HepG2 (cell line): ENCODE data around the gene LOXL3. TPM values are rescaled to one million over a fixed set of nuclear protein-coding genes. Genes with fewer than 3 reads are reported as not detected.

Experiments
- ATAD3A ChIP-seq: sonication (generic); formaldehyde crosslinking; IDR thresholded peaks from 2 replicates; pipeline ENCODE4 v1.4.0; 2020; ENCODE audit warnings: missing genetic modification reagents
- GPN1 ChIP-seq: sonication (generic); formaldehyde crosslinking; IDR thresholded peaks from 2 replicates; pipeline ENCODE4 v1.5.1; 2020; ENCODE audit warnings: missing genetic modification reagents, borderline replicate concordance
- HNF4G ChIP-seq, 2 experiments: sonication (generic) in 1 of 2; formaldehyde crosslinking in 1 of 2; IDR thresholded peaks; 2 replicates each; pipeline versions ENCODE4 v1.4.0 to v1.6.1; 2011 to 2020; ENCODE audit warnings: borderline replicate concordance in 2 of 2, low read depth in 2 of 2, mild to moderate bottlenecking in 2 of 2, low read length in 1 of 2, missing genetic modification reagents in 1 of 2, moderate library complexity in 1 of 2
- HOXA3 ChIP-seq: sonication (generic); formaldehyde crosslinking; IDR thresholded peaks from 2 replicates; pipeline ENCODE4 v1.5.0; 2020; ENCODE audit warnings: missing genetic modification reagents
- IRF2 ChIP-seq: IDR thresholded peaks from 2 replicates; pipeline ENCODE4 v1.6.1; 2018; ENCODE audit warnings: missing genetic modification reagents, missing compliant biosample characterization
- KMT2A ChIP-seq: sonication (generic); formaldehyde crosslinking; IDR thresholded peaks from 2 replicates; pipeline ENCODE4 v1.4.0; 2020; ENCODE audit warnings: missing genetic modification reagents
- LBX2 ChIP-seq: sonication (generic); formaldehyde crosslinking; IDR thresholded peaks from 2 replicates; pipeline ENCODE4 v1.5.0; 2020; ENCODE audit warnings: missing genetic modification reagents, mild to moderate bottlenecking, borderline replicate concordance
- SMARCC2 ChIP-seq: fragments of 450-650 bp; IDR thresholded peaks from 2 replicates; pipeline ENCODE4 v1.6.1; 2017; ENCODE audit warnings: antibody characterized with exemption, mild to moderate bottlenecking
- ZBTB38 ChIP-seq: sonication (generic); formaldehyde crosslinking; IDR thresholded peaks from 2 replicates; pipeline ENCODE4 v1.5.1; 2020; ENCODE audit warnings: mild to moderate bottlenecking, missing genetic modification reagents
- ZBTB46 ChIP-seq: sonication (generic); formaldehyde crosslinking; IDR thresholded peaks from 2 replicates; pipeline ENCODE4 v1.4.0; 2020; ENCODE audit warnings: mild to moderate bottlenecking, missing genetic modification reagents, borderline replicate concordance
- ZNF20 ChIP-seq: sonication (generic); formaldehyde crosslinking; IDR thresholded peaks from 2 replicates; pipeline ENCODE4 v1.4.0; 2020; ENCODE audit warnings: mild to moderate bottlenecking, moderate library complexity, missing genetic modification reagents
- ZNF264 ChIP-seq: sonication (generic); formaldehyde crosslinking; IDR thresholded peaks from 2 replicates; pipeline ENCODE4 v1.4.0; 2020; ENCODE audit warnings: missing genetic modification reagents
- ZNF326 ChIP-seq: sonication (generic); formaldehyde crosslinking; IDR thresholded peaks from 2 replicates; pipeline ENCODE4 v1.4.0; 2020; ENCODE audit warnings: missing genetic modification reagents, borderline replicate concordance
- ZNF572 ChIP-seq: sonication (generic); formaldehyde crosslinking; IDR thresholded peaks from 2 replicates; pipeline ENCODE4 v1.5.1; 2020; ENCODE audit warnings: mild to moderate bottlenecking, missing genetic modification reagents
- ZNF605 ChIP-seq: sonication (generic); formaldehyde crosslinking; IDR thresholded peaks from 2 replicates; pipeline ENCODE4 v1.8.0; 2022; ENCODE audit warnings: mild to moderate bottlenecking, missing genetic modification reagents
- polyA plus RNA-seq, 8 experiments: library from polyadenylated mRNA; depleted of rRNA in 3 of 8; stranded (reverse) in 7 of 8; unstranded in 1 of 8; fragments of >200 nt; fragmentation: Illumina TruSeq in 4 of 8; extraction: Trizol in 4 of 8; gene quantifications; 2 replicates each; pipeline versions ENCODE4 v1.2.1 to v1.2.3, GENCODE V29; 2011 to 2016; ENCODE audit warnings: low read depth in 4 of 8, missing spikeins in 1 of 8, mixed read lengths in 1 of 8; ENCODE audit not compliant: insufficient read depth in 1 of 8
- total RNA-seq, 5 experiments: library from RNA; depleted of rRNA; stranded (reverse); fragments of >200 nt; fragmentation: Illumina TruSeq; extraction: Trizol; gene quantifications; 2 replicates each; pipeline ENCODE4 v1.2.3, GENCODE V29; 2016; ENCODE audit warnings: low read depth in 1 of 5
- TF ChIP-seq, protein P1 (sequence below): sonication (generic); formaldehyde crosslinking; IDR thresholded peaks from 2 replicates; pipeline ENCODE4 v1.5.1; 2020; ENCODE audit warnings: missing genetic modification reagents, mild to moderate bottlenecking, borderline replicate concordance
- TF ChIP-seq, protein P2 (sequence below): sonication (generic); formaldehyde crosslinking; IDR thresholded peaks from 2 replicates; pipeline ENCODE4 v1.4.0; 2020; ENCODE audit warnings: mild to moderate bottlenecking, low read depth, missing genetic modification reagents
- TF ChIP-seq, protein P3 (sequence below): sonication (generic); formaldehyde crosslinking; IDR thresholded peaks from 2 replicates; pipeline ENCODE4 v1.8.1; 2023; ENCODE audit warnings: mild to moderate bottlenecking, missing genetic modification reagents, borderline replicate concordance

LOXL3 gene
- total and polyA plus RNA-seq, 2 of the 13 experiments (the other 11 are each of a cell fraction or from before 2014, with no cell fraction given): 0.55 to 6.5 TPM

DNA sequence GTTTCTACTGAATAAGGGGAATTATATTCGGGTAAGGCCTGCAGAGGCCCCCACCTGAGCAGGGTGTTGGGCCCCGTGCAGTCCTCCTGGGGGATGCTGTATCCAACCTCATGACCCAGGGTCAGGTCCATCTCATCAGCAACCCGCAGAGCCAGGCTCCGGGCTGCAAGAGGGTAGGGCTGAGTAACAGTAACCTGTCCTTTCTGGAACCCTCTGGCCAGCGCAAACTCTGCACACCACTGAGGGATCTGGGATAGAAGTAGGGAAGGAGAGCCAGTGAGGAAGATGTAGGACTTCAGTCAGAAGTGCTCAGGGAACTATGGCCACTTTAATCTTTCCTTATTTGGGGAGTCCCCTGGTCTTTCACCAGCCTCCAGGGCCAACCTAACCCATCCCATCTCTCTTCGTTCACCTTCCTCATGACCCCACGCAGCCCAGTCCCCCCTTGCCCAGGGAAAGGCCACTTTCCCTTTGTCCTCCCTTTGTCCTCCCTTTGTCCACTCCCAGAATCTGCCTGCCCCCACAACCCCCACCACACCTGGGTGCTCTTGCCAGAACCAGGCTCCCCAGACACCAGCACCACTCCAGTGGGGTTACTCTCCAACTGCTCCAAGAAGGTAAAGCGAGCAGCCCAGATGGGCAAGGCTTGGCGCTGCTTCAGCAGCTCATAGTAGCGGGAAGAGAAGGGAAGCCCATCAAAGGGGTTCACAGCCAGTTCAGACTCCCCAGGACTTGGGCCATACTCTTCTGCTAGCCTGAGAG is 28.6 kb downstream of the LOXL3 start (continued):
- TF ChIP-seq KMT2A (no peak), ZNF572 (0 out of 2 replicates have a peak, but pooled peaks have one; percentile 83), ZNF326 (CRISPR knock-in tag) (no peak), ATAD3A (no peak), ZNF264 (CRISPR knock-in tag) (no peak), HNF4G (IDR thresholded peaks at IDR 0.05; ENCODE audit: borderline replicate concordance, low read depth, low read length) (no peak), HNF4G (CRISPR knock-in tag; IDR thresholded peaks at IDR 0.05; ENCODE audit: borderline replicate concordance, low read depth) (no peak), ZBTB46 (CRISPR knock-in tag) (no peak), SMARCC2 (no peak), LBX2 (CRISPR knock-in tag) (0 out of 2 replicates have a peak, but pooled peaks have one; percentile 27), HOXA3 (no peak; the same call in 1 of the 2 replicates), IRF2 (CRISPR knock-in tag) (no peak), GPN1 (CRISPR knock-in tag) (no peak), ZBTB38 (CRISPR knock-in tag) (peak; percentile 78), ZNF605 (CRISPR knock-in tag) (peak; percentile 37; the same call in 1 of the 2 replicates), ZNF20 (CRISPR knock-in tag) (no peak)
- TF ChIP-seq, protein P1, sequence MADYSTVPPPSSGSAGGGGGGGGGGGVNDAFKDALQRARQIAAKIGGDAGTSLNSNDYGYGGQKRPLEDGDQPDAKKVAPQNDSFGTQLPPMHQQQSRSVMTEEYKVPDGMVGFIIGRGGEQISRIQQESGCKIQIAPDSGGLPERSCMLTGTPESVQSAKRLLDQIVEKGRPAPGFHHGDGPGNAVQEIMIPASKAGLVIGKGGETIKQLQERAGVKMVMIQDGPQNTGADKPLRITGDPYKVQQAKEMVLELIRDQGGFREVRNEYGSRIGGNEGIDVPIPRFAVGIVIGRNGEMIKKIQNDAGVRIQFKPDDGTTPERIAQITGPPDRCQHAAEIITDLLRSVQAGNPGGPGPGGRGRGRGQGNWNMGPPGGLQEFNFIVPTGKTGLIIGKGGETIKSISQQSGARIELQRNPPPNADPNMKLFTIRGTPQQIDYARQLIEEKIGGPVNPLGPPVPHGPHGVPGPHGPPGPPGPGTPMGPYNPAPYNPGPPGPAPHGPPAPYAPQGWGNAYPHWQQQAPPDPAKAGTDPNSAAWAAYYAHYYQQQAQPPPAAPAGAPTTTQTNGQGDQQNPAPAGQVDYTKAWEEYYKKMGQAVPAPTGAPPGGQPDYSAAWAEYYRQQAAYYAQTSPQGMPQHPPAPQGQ (CRISPR knock-in tag): no peak; the same call in 1 of the 2 replicates
- TF ChIP-seq, protein P2, sequence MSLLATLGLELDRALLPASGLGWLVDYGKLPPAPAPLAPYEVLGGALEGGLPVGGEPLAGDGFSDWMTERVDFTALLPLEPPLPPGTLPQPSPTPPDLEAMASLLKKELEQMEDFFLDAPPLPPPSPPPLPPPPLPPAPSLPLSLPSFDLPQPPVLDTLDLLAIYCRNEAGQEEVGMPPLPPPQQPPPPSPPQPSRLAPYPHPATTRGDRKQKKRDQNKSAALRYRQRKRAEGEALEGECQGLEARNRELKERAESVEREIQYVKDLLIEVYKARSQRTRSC: 0 out of 2 replicates have a peak, but pooled peaks have one; percentile 87
- TF ChIP-seq, protein P3, sequence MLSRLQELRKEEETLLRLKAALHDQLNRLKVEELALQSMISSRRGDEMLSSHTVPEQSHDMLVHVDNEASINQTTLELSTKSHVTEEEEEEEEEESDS (CRISPR knock-in tag): no peak
